AG09319 (cell line): Measurements from ENCODE around the gene FXYD5.

Experiments
- DNase-seq: peaks from one replicate; pipeline ENCODE4 v3.0.0-alpha.2; 2010; ENCODE audit warnings: low read depth; ENCODE audit errors: extremely low read depth
- CTCF ChIP-seq: IDR thresholded peaks from 2 replicates; pipeline ENCODE4 v1.5.1; 2011; ENCODE audit warnings: low read depth, mild to moderate bottlenecking, inconsistent platforms, low read length, moderate library complexity

The FXYD5 gene

GRCh38 chr19:35140962-35141836 is 13.3 kb upstream of the FXYD5 start:
- peak; percentile 53 for TF ChIP-seq CTCF
- peak; percentile 68 for DNase-seq

DNA sequence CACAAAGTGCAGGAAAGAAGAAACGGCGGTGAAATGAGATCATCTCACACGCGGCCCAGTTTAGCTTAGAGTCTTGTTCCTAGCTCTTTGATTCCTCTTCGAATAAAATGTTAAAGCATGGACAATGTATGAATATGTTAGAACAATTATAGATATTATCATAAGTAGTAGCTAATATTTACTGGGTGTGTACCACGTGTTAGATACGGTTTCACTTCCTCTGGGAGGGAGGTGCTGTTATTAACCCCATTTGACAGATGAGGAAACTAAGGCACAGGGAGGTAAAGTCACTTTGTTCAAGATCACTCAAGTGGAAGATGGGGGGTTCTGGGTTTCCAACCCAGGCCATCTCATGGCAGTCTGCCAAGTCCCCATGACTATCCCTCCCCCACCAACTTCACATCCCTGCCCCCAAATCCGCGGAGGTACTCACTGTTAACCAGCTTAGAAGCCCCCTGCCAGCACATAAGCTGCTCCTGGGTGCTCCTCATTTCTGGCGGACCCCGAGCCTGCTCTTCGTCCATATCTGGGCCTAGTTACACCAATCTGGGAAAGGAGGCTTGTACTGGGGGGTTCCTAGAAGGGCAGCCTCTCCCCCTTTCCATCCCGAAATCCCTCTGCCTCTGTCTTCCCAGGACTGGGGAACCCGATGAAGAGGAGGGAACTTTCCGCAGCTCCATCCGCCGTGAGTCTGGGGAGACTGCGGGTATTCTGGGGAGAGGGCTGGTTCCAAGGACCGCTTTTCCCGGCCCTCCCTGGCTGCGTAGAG is 12.5 kb upstream of the FXYD5 start:
- DNase-seq = no peak
- no peak for TF ChIP-seq CTCF

DNA sequence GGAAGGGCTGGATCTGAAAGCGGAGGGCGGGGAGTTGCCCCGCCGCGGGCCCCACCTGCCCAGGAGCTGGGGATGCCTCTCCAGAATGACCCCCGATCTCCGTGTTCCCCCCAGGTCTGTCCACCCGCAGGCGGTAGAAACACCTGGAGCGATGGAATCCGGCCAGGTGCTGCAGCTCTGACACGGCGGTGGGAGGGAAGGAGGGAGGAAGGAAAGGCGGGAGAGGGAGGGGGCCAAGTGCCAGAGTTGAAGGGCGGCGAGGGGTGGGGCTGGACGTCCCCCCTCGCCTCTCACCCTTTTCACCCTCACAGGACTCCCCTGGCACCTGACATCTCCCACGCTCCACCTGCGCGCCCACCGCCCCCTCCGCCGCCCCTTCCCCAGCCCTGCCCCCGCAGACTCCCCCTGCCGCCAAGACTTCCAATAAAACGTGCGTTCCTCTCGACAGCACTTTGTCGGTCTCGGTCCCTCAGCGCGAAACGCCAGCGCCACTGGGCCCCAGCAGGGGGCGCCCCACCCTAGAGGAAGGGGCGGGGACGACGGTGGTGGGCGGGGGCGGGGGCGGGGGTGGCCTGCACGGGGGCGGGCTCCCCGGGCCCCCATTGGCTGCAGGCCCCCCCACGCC is 11.8 kb upstream of the FXYD5 start:
- peak; percentile 45 for TF ChIP-seq CTCF
- no peak for DNase-seq

DNA sequence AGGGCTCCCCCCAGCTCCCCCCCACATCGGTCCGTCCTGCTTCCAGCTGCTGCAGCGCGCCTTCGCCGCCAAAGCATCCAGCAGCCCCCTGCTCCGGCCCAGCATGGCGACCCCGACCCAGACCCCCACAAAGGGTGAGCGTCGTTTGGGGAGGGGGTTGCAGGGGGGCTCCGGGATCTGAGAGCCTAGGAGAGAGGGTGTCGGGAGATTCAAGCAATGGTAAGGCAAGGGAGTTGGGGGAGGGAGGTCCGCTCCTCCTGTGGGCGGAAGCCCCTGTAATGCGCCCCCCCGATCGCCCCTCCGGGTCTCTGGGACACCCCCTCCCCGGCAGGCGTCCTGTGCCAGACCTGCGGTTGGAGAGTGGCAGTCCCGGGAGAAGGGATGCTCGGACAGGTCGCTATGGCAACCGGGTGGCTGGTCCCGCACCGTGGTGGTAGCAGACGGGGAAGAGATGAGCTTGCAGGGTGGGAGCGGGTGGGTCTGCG is 11.3 kb upstream of the FXYD5 start, which contains the start of gene FXYD7:
Gene FXYD7 (plus strand): TSS at position 25 of the 485 bp plus-strand sequence. CDS start 79 bp downstream, at position 104.
- DNase-seq = no peak
- no peak for TF ChIP-seq CTCF

- no peak for DNase-seq
- TF ChIP-seq CTCF = no peak
Observed at GRCh38 chr19:35143818-35144217, 10.7 kb upstream of the FXYD5 start.

- no peak for TF ChIP-seq CTCF
- DNase-seq = no peak
Observed at GRCh38 chr19:35144259-35144599, 10.3 kb upstream of the FXYD5 start.
